M059J (cell line): ENCODE measurements around the gene VIPR1. TPM values are rescaled to one million over a fixed set of nuclear protein-coding genes. Genes with fewer than 3 reads are reported as not detected.

ENCODE experiments used
- DNase-seq: peaks from one replicate; pipeline ENCODE4 v3.0.0-alpha.2; 2012; ENCODE audit warnings: low read depth
- total RNA-seq: library from RNA; depleted of rRNA; stranded (reverse); fragments of >200 nt; shearing (Covaris generic); gene quantifications from 2 replicates; pipeline ENCODE4 v1.2.3, GENCODE V29; 2014

Gene VIPR1
- total RNA-seq, 1 experiment from 2014 or later: 0.12 TPM

- no peak for DNase-seq
Observed at GRCh38 chr3:42510325-42510724, 7.9 kb downstream of the VIPR1 start.

- DNase-seq: no peak
Observed at GRCh38 chr3:42511201-42511600, 8.8 kb downstream of the VIPR1 start.

- no peak for DNase-seq
Observed at GRCh38 chr3:42511736-42512135, 9.3 kb downstream of the VIPR1 start.

- no peak for DNase-seq
Observed at GRCh38 chr3:42513121-42513520, 10.7 kb downstream of the VIPR1 start.

- DNase-seq: no peak
Observed at GRCh38 chr3:42513521-42513920, 11.1 kb downstream of the VIPR1 start.

GRCh38 chr3:42514876-42515275 lies 12.4 kb downstream of the VIPR1 start:
- no peak for DNase-seq

- no peak for DNase-seq
Observed at GRCh38 chr3:42515391-42515916, 13.0 kb downstream of the VIPR1 start.

GRCh38 chr3:42515976-42516375 lies 13.5 kb downstream of the VIPR1 start:
- DNase-seq: no peak

- DNase-seq: no peak
Observed at GRCh38 chr3:42516443-42516842, 14.0 kb downstream of the VIPR1 start.

- no peak for DNase-seq
Observed at GRCh38 chr3:42517117-42517516, 14.7 kb downstream of the VIPR1 start.

- no peak for DNase-seq
Observed at GRCh38 chr3:42518800-42519567, 16.5 kb downstream of the VIPR1 start.

- no peak for DNase-seq
Observed at GRCh38 chr3:42519568-42519962, 17.1 kb downstream of the VIPR1 start.

GRCh38 chr3:42520336-42520735 lies 17.9 kb downstream of the VIPR1 start:
- DNase-seq: no peak

- DNase-seq: no peak
Observed at GRCh38 chr3:42520906-42521305, 18.5 kb downstream of the VIPR1 start.

GRCh38 chr3:42524751-42525150 lies 22.3 kb downstream of the VIPR1 start:
- no peak for DNase-seq

- DNase-seq: no peak
Observed at GRCh38 chr3:42525212-42525611, 22.8 kb downstream of the VIPR1 start.

GRCh38 chr3:42525736-42526345 lies 23.4 kb downstream of the VIPR1 start:
- DNase-seq: no peak

GRCh38 chr3:42526616-42527367 lies 24.3 kb downstream of the VIPR1 start:
- no peak for DNase-seq

- no peak for DNase-seq
Observed at GRCh38 chr3:42527368-42527917, 25.0 kb downstream of the VIPR1 start.

- no peak for DNase-seq
Observed at GRCh38 chr3:42529468-42529867, 27.0 kb downstream of the VIPR1 start.

GRCh38 chr3:42530073-42530472 lies 27.6 kb downstream of the VIPR1 start:
- DNase-seq: no peak

GRCh38 chr3:42531470-42531869 lies 29.0 kb downstream of the VIPR1 start:
- no peak for DNase-seq
